Psoas muscle (tissue), 8 donors: Measurements from ENCODE around the gene OSBPL8. TPM values are rescaled to one million over a fixed set of nuclear protein-coding genes. Genes with fewer than 3 reads are reported as not detected.

Experiments used
- ATAC-seq, 4 donors: fragments of 200-7000 bp; cut with Tn5 transposase; one replicate each; pipeline ENCODE4 v1.9.1; 2020; ENCODE audit warnings: moderate library complexity in 3 of 4, mild to moderate bottlenecking in 2 of 4
- DNase-seq, 2 donors: peaks; one replicate each; pipeline ENCODE4 v3.0.0-alpha.2; 2020
- H3K27ac ChIP-seq: fragments of 200-600 bp; one replicate; pipeline ENCODE4 v1.8.0; 2022
- H3K27me3 ChIP-seq, 3 donors: fragments of 200-600 bp in 1 of 3; one replicate each; pipeline versions ENCODE4 v1.6.1 to v1.8.0; 2013 to 2022; ENCODE audit warnings: low read length in 2 of 3, mild to moderate bottlenecking in 2 of 3, moderate library complexity in 1 of 3; ENCODE audit not compliant: insufficient read depth in 3 of 3
- H3K36me3 ChIP-seq, 2 donors: fragments of 200-600 bp in 1 of 2; one replicate each; pipeline versions ENCODE4 v1.6.1 to v1.8.0; 2013 to 2022; ENCODE audit warnings: low read depth in 1 of 2, mild to moderate bottlenecking in 1 of 2, moderate library complexity in 1 of 2; ENCODE audit not compliant: insufficient read depth in 1 of 2
- H3K4me1 ChIP-seq: fragments of 200-600 bp; one replicate; pipeline ENCODE4 v1.8.0; 2022
- H3K4me3 ChIP-seq: fragments of 200-600 bp; one replicate; pipeline ENCODE4 v1.8.0; 2022; ENCODE audit warnings: mild to moderate bottlenecking
- H3K9me3 ChIP-seq: fragments of 200-600 bp; one replicate; pipeline ENCODE4 v1.8.0; 2022
- CTCF ChIP-seq: fragments of 200-600 bp; IDR thresholded peaks from one replicate; pipeline ENCODE4 v1.8.0; 2022; ENCODE audit warnings: antibody characterized with exemption
- WGBS, 3 donors: extraction: QIAGEN DNeasy Blood & Tissue Kit; methylation state at CpG; one replicate each; pipeline versions ENCODE4 v1.1.6 to v1.1.7; 2013; 5-methylcytosine and 5-hydroxymethylcytosine counted together
- intact Hi-C, 2 donors: fragments of 100-400 bp; cut with DNase I; formaldehyde crosslinking; loops; one replicate each; pipeline versions ENCODE4 v1.11.0 to v1.14.2; 2022
- polyA plus RNA-seq, 3 donors: library from polyadenylated mRNA; stranded (reverse); fragments of 200-250 nt; gene quantifications; one replicate each; pipeline ENCODE4 v1.2.3, GENCODE V29; 2013
- total RNA-seq, 4 donors: library from RNA; stranded (reverse); fragmentation: NEBNext Ultra II Directional in 2 of 4; extraction: Animal tissue kit (Norgen Biotek cat#: 25700) in 2 of 4; gene quantifications; one replicate each; pipeline versions ENCODE4 v1.2.1 to v1.2.4, GENCODE V29; 2021 to 2023
- donor health status: healthy with polysubstance abuse.
- donor health status: DM: no; HTN: no; CAD: no; lungs with moderate emphysema.
- donor health status: Bipolar disorder and iron deficiency.
- donor health status: healthy.
- donor health status: DM: yes; HTN: yes; CAD: no.
- donor health status: DM: no; HTN: no; CAD: no.
- donor health status: DM: no; HTN: no; CAD: no.
- donor health status: DM: yes; HTN: yes; CAD: no.

The OSBPL8 gene
- total and polyA plus RNA-seq, 7 donors, result 9.2 to 64.3 (median 39.5) TPM

DNA sequence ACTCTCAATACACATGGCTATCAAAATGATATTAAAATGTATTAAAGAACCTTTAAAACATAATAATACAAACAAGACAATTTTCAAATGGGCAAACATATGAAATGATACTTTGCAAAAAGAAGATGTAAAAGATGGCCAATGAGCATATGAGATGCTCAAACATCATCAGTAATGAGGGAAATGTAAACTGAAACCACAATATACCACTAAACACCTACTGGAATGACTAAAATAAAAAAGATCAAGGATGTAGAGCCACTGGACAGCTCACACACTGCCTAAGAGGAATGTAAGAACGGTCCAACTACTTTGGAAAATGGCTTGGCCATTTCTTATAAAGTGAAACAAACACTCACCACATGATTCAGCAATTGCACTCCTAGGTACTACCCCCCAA, 114.1 kb downstream of the OSBPL8 start:
- 78 to 87% (median 78%) methylated on average over 1 of the region's 1 CpG for WGBS, 3 donors
- no peaks in the 10 kb centered on the region for H3K9me3 ChIP-seq
- no peak overlapping the region for H3K4me3 ChIP-seq
- intact Hi-C loops, result no loop called here
- H3K27me3 ChIP-seq, result no peaks in the 10 kb centered on the region
- no peak for TF ChIP-seq CTCF
- ATAC-seq (no peak), DNase-seq (no peak)
- no peak overlapping the region for H3K27ac ChIP-seq
- peaks cover 26% of the 10 kb centered on the region for H3K4me1 ChIP-seq
- peaks cover 0 to 5% of the 10 kb centered on the region in 2 donors for H3K36me3 ChIP-seq

GRCh38 chr12:76444408-76444984, 115.1 kb downstream of the OSBPL8 start:
- no peak for TF ChIP-seq CTCF
- H3K9me3 ChIP-seq, result no peaks in the 10 kb centered on the region
- no peak overlapping the region for H3K4me3 ChIP-seq
- H3K4me1 ChIP-seq, result peaks cover 24% of the 10 kb centered on the region
- intact Hi-C loops, result no loop called here
- H3K27me3 ChIP-seq, result no peaks in the 10 kb centered on the region
- peak; percentile 61 to 92 (median 84) for ATAC-seq
- no peak overlapping the region for H3K27ac ChIP-seq
- H3K36me3 ChIP-seq, result no peaks in the 10 kb centered on the region
- 65 to 81% (median 80%) methylated on average over 1 of the region's 1 CpG for WGBS, 3 donors
- DNase-seq, result no peak

DNA sequence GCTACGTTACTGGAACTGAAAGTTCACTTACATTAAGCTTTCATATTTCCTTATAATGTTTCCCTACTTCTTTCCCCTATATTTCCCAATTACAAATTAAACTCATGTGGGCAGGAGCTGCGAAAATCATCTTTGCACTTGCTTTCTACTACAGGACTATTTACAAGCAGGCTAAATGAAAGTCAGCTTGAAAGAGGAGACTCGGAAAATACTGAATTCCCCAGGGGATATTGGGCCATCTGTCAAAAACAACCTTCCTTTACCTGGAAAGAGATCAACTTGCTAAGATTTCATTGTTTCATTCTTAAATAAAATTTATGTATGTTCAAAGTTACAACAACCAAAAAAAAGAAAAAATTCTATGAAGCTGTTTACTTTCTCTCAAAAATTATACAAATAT, 118.6 kb downstream of the OSBPL8 start:
- intact Hi-C loops, result no loop called here
- H3K4me1 ChIP-seq, result peaks cover 16% of the 10 kb centered on the region
- ATAC-seq, result no peak
- no peaks in the 10 kb centered on the region for H3K27me3 ChIP-seq
- no peak overlapping the region for H3K4me3 ChIP-seq
- WGBS, 3 donors, result 63 to 78% (median 74%) methylated on average over 3 of the region's 3 CpGs
- no peaks in the 10 kb centered on the region for H3K36me3 ChIP-seq
- DNase-seq, result no peak
- no peak for TF ChIP-seq CTCF
- H3K9me3 ChIP-seq, result no peaks in the 10 kb centered on the region
- no peak overlapping the region for H3K27ac ChIP-seq

DNA sequence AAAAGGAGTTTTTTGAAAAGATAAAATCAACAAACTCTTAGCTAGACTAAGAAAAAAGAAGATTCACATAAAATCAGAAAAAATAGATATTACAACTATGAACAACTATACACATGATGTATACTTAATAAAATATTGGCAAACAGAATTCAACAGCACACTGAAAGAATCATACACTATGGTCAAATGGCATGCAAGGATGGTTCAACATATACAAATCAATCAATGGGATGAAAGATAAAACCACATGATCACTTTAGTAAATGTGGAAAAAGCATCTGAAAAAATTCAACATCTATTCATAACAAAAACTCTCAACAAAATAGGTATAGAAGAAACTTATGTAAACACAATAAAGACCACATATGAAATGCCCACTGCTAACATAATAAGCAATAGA, 126.8 kb downstream of the OSBPL8 start:
- H3K36me3 ChIP-seq, result no peaks in the 10 kb centered on the region
- no peak for DNase-seq
- H3K4me3 ChIP-seq, result no peak overlapping the region
- intact Hi-C loops, result no loop called here
- TF ChIP-seq CTCF, result no peak
- H3K27ac ChIP-seq, result no peak overlapping the region
- no peaks in the 10 kb centered on the region for H3K27me3 ChIP-seq
- H3K4me1 ChIP-seq, result no peaks in the 10 kb centered on the region
- H3K9me3 ChIP-seq, result peaks cover 19% of the 10 kb centered on the region
- ATAC-seq, result no peak

DNA sequence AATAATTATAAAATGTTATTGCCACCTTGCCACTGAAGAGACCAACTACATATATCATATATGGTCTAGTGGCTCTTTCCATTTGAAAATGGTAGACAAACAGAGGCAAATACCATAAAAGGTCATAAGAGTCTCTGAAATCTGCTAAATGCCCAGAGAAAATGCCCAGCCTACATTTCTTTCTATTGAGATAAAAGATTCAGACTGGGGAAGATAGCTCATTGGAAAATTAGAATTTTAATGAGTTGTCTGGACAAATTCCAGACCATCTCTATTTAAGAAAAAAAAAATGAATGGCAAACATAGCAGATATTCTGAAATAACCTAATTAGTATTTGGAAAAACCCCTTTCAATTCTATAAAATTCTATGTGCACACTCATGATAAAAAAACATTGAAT, 131.5 kb downstream of the OSBPL8 start:
- Histone ChIP-seq H3K9me3 (peaks cover 27% of the 10 kb centered on the region), H3K36me3 (no peaks in the 10 kb centered on the region), H3K4me1 (no peaks in the 10 kb centered on the region), H3K4me3 (no peak overlapping the region), H3K27ac (no peak overlapping the region), H3K27me3 (no peaks in the 10 kb centered on the region)
- no peak for TF ChIP-seq CTCF
- DNase-seq (no peak), ATAC-seq (no peak)
- intact Hi-C loops, result no loop called here
